WI38 (cell line): ENCODE data around the gene STXBP4.

Experiments used
- H3K4me3 ChIP-seq: 2 replicates; pipeline ENCODE4 v1.5.1; 2011; ENCODE audit warnings: low read depth, mild to moderate bottlenecking, control low read depth, low read length
- TF ChIP-seq, protein P1 (sequence below): IDR thresholded peaks from 2 replicates; pipeline ENCODE4 v1.5.1; 2012; ENCODE audit warnings: low read depth, mild to moderate bottlenecking, control low read depth, low read length

Gene STXBP4

DNA sequence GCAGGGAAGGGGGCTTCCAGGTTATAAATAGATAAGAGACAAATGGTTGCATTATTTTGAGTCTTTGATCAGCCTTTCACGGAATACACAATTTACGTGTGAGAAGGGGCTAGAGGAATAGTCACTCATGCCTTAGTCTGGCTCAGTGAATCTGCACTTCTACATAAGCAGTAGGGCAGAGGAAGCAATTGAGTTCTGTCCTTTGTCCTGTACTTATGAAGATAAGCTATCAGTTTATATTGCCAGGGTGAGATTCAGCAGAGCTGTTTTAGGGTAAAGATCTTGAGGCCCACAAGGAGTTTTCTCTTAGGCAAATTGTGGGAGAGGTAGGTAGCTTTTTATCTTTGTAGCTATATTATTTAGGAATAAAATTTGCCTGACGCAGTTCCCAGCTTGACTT is 34.6 kb upstream of the STXBP4 start:
- TF ChIP-seq, protein P1, sequence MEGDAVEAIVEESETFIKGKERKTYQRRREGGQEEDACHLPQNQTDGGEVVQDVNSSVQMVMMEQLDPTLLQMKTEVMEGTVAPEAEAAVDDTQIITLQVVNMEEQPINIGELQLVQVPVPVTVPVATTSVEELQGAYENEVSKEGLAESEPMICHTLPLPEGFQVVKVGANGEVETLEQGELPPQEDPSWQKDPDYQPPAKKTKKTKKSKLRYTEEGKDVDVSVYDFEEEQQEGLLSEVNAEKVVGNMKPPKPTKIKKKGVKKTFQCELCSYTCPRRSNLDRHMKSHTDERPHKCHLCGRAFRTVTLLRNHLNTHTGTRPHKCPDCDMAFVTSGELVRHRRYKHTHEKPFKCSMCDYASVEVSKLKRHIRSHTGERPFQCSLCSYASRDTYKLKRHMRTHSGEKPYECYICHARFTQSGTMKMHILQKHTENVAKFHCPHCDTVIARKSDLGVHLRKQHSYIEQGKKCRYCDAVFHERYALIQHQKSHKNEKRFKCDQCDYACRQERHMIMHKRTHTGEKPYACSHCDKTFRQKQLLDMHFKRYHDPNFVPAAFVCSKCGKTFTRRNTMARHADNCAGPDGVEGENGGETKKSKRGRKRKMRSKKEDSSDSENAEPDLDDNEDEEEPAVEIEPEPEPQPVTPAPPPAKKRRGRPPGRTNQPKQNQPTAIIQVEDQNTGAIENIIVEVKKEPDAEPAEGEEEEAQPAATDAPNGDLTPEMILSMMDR = no peak
- H3K4me3 ChIP-seq = no peak overlapping the region

- TF ChIP-seq, protein P1 = no peak
- H3K4me3 ChIP-seq = no peak overlapping the region
These were observed 33.1 kb upstream of the STXBP4 start for GRCh38 chr17:54935471-54935870.

DNA sequence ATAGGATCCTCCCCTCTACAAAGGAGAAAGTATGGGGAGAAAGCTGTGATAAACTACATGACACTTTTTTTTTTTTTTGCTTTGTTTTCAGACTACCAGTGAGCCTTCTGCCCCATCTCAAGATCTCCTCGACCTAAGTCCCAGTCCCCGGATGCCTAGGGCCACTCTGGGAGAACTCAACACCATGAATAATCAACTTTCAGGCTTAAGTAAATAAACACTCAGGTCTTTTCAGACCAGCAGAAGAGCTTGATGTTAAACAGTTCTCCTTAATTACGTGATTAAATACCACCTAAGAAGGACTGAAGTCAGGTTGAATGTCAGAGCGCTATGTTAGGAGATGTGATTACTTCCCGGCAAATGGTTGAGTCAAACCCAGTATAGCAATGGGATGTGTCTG is 31.5 kb upstream of the STXBP4 start:
- TF ChIP-seq, protein P1 = no peak
- H3K4me3 ChIP-seq = no peak overlapping the region

GRCh38 chr17:54937426-54937825 is 31.1 kb upstream of the STXBP4 start:
- TF ChIP-seq, protein P1 = no peak
- no peak overlapping the region for H3K4me3 ChIP-seq

DNA sequence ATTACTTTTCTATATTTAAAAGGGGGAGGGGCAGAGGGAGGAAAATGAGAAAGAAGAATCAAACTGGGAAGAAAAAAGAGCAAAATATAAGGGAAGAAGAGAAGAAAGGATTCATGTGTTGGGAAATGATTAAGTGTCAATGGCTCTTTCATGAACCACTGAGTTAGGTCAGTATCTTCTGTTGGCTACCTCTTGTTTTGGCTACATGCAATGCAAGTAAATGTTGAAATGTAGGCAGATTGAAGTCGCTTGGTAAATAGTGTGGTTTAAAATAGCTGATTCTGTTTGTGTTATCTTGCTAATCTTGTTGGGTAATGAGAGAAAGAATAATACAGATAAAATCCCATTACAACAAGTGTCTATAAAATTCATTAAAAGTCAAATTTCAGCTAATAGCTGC is 27.3 kb upstream of the STXBP4 start:
- TF ChIP-seq, protein P1 = no peak

DNA sequence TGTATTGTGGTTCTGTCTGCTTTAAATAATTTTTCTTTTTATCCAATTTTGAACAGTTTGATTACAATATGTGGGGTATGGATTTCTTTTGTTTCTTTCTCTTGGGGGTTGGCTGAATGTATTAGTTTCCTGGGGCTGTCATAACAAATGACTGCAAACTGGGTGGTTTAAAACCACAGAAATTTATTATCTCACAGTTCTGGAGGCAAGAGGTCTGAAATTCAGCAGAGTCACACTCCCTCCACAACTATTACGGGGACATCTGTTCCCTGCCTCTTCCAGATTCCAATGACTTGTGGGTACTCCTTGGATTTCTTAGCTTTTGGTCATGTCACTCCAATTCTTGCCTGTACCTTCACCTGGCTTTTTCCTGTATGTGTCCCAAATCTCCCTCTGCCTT is 23.8 kb upstream of the STXBP4 start:
- TF ChIP-seq, protein P1 = no peak
- no peak overlapping the region for H3K4me3 ChIP-seq

More for the DNA sequence above, 27.3 kb upstream of the STXBP4 start:
- H3K4me3 ChIP-seq = no peak overlapping the region

DNA sequence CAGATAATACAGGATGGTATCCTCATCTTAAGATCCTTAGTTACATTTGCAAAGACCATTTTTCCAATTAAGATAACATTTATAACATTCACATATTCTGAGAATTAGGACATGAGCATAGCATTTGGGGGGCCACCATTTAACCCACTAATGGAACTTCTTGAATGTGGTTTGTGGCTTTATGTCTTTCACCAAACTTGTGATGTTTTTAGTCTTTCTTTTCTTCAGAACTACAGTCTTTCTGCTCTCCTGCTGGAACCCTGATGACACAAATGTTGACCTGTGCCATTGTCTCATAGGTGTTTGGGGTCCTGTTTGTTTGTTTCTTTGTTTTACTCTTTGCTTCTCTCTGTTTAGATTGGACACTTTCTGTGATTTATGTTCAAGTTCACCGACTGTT is 23.3 kb upstream of the STXBP4 start:
- TF ChIP-seq, protein P1 = no peak

More for the DNA sequence above, 23.3 kb upstream of the STXBP4 start:
- H3K4me3 ChIP-seq = no peak overlapping the region
